Measurements from ENCODE around the gene NOTCH1. TPM values are rescaled to one million over a fixed set of nuclear protein-coding genes. Genes with fewer than 3 reads are reported as not detected.
A peak's percentile ranks its signal among the peaks of the same experiment; 100 is the strongest.
"Not testable (repeated sequence)": the region's sequence is repeated elsewhere in the genome, so short reads cannot be mapped to it uniquely, and the experiment has no call there.

NOTCH1 gene
- total RNA-seq, 1 experiment from 2014 or later: 53.4 TPM

DNA sequence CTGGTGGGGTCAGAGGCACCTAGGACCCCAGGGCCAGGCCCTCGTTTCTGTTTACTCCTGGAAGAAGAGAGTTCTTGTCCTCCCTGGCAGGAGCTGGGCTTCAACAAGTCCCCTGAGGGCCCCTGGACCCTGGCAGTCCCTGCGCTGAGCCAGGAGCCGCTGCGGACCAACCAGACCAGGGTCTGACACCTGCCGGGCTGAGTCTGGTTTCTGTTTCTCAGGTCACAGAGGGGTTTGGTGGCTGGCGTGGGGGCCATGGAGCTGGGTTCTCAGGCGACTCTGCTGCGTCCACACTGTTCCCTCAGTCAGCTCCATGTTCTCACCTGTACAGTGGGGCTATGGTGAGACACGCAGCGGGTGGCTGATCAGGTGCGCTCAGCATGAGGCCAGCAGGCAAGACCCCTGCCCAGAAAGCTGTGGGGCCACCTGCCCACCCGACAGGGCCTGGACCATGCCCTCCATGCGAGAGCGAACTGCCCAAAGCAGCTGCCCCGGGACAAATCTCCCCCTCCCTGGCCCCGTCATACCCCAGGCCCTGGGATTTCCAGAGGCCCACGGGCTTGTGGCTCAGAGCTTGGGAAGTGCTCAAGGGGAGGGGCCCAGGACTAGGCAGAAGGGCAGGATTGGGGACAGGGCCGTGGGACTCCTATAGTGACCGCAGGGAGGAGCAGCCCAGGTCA, 17.9 kb upstream of the NOTCH1 start:
- TF ChIP-seq, protein P1, sequence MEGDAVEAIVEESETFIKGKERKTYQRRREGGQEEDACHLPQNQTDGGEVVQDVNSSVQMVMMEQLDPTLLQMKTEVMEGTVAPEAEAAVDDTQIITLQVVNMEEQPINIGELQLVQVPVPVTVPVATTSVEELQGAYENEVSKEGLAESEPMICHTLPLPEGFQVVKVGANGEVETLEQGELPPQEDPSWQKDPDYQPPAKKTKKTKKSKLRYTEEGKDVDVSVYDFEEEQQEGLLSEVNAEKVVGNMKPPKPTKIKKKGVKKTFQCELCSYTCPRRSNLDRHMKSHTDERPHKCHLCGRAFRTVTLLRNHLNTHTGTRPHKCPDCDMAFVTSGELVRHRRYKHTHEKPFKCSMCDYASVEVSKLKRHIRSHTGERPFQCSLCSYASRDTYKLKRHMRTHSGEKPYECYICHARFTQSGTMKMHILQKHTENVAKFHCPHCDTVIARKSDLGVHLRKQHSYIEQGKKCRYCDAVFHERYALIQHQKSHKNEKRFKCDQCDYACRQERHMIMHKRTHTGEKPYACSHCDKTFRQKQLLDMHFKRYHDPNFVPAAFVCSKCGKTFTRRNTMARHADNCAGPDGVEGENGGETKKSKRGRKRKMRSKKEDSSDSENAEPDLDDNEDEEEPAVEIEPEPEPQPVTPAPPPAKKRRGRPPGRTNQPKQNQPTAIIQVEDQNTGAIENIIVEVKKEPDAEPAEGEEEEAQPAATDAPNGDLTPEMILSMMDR (IDR thresholded peaks at IDR 0.05; ENCODE audit: unreplicated experiment): no peak
- no peak overlapping the region for H3K27ac Mint-ChIP-seq (ENCODE audit: low read depth, unreplicated experiment)
- peaks cover 9% of the 10 kb centered on the region for H3K4me1 Mint-ChIP-seq (ENCODE audit: insufficient read depth, unreplicated experiment)
- H3K4me3 Mint-ChIP-seq (ENCODE audit: unreplicated experiment): no peak overlapping the region
- H3K36me3 Mint-ChIP-seq (ENCODE audit: insufficient read depth, unreplicated experiment): no peaks in the 10 kb centered on the region
- H3K27me3 Mint-ChIP-seq (ENCODE audit: insufficient read depth, unreplicated experiment): no peaks in the 10 kb centered on the region
- BruUV-seq (replicated peaks): no TSS peak
- POLR2A ChIA-PET: interaction anchor here (0.6 to 1.7 kb wide), 8 partner anchors 11 to 251 kb away, joined by 3 to 8 read pairs (median 4); partner anchors contain the start of gene NOTCH1
- DNase-seq (ENCODE audit: unreplicated experiment): no peak
- no peaks in the 10 kb centered on the region for H3K9me3 Mint-ChIP-seq (ENCODE audit: unreplicated experiment)
- intact Hi-C loops (cut with micrococcal nuclease): no loop called here
- CTCF ChIA-PET: interaction anchor here (0.7 to 1.1 kb wide), 3 partner anchors 47 to 60 kb away, joined by 4 read pairs; no protein-coding TSS in a partner anchor

DNA sequence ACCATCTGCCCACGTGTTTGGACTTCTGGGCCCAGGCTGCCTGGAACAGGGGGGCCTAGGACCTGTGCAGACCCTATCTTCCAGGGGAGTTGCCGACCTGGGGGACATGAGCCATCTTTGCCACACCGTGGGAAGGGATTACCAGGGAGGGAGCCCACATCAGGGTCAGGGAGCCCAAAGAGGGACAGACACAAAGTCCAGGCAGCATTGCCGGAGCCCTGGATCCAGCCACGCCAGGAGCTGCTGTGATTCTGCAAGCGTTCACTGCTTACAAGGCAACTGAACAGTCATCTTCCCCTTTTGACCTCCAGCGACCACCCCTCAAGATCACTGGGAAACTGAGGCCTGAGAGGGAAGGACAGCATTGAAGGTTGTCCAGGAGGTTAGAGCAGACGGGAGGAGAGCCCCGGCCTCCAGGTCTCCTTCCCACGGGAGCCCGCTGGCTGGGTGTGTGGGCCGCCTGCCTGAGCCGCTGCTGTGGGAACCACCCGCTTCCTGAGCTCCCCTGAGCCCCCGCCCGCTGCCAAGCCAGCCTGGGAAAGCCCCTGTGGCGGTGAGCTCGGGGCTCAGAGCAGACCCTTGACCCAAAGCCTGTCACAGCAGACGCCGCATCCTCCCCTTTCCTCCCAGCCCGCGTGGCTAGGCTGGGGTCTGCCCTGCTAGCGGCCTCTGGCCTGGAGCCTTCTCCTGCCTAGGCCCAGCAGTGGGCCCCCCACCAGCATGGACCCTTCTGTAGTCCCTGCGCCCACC, 17.1 kb upstream of the NOTCH1 start:
- ChIA-PET CTCF (interaction anchor here (0.6 kb wide), 1 partner anchor 62 kb away, joined by 3 read pairs; no protein-coding TSS in a partner anchor), POLR2A (interaction anchor here (1.2 to 1.5 kb wide), 2 partner anchors 11 to 18 kb away, joined by 3 to 7 read pairs; no protein-coding TSS in a partner anchor)
- Mint-ChIP-seq H3K27me3 (ENCODE audit: insufficient read depth, unreplicated experiment) (no peaks in the 10 kb centered on the region), H3K9me3 (ENCODE audit: unreplicated experiment) (no peaks in the 10 kb centered on the region), H3K27ac (ENCODE audit: low read depth, unreplicated experiment) (no peak overlapping the region), H3K36me3 (ENCODE audit: insufficient read depth, unreplicated experiment) (no peaks in the 10 kb centered on the region), H3K4me1 (ENCODE audit: insufficient read depth, unreplicated experiment) (peaks cover 13% of the 10 kb centered on the region), H3K4me3 (ENCODE audit: unreplicated experiment) (no peak overlapping the region)
- no peak for DNase-seq (ENCODE audit: unreplicated experiment)
- intact Hi-C loops (cut with micrococcal nuclease): no loop called here
- TF ChIP-seq, protein P1 (IDR thresholded peaks at IDR 0.05; ENCODE audit: unreplicated experiment): no peak
- no TSS peak for BruUV-seq (replicated peaks)

DNA sequence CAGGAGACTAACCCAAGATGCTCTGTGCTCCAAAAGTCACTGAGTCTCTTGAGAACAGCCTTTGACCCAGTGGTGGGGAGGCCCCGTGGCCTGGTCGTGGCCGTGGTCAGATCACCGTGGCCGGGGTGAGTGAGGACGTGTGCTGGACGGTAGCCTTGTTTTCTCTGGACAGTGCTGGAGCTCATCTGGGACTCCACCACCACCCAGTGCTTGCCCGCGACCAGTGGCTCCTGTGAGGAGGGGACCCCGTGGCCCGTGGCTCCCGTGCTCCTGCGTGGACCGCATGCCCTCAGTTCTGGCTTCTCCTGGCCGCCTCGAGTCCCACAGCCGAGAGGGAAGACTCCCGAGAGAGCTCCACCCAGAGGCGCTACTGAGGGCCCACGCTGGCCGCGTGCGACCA, 15.9 kb upstream of the NOTCH1 start:
- ChIA-PET CTCF (no interaction called here), POLR2A (interaction anchor here (0.6 to 0.8 kb wide), 3 partner anchors 14 to 34 kb away, joined by 3 read pairs; no protein-coding TSS in a partner anchor)
- intact Hi-C loops (cut with micrococcal nuclease): no loop called here
- Mint-ChIP-seq H3K4me3 (ENCODE audit: unreplicated experiment) (no peak overlapping the region), H3K4me1 (ENCODE audit: insufficient read depth, unreplicated experiment) (peaks cover 11% of the 10 kb centered on the region), H3K9me3 (ENCODE audit: unreplicated experiment) (no peaks in the 10 kb centered on the region), H3K36me3 (ENCODE audit: insufficient read depth, unreplicated experiment) (no peaks in the 10 kb centered on the region), H3K27ac (ENCODE audit: low read depth, unreplicated experiment) (no peak overlapping the region), H3K27me3 (ENCODE audit: insufficient read depth, unreplicated experiment) (no peaks in the 10 kb centered on the region)
- TF ChIP-seq, protein P1 (IDR thresholded peaks at IDR 0.05; ENCODE audit: unreplicated experiment): no peak
- BruUV-seq (replicated peaks): no TSS peak
- no peak for DNase-seq (ENCODE audit: unreplicated experiment)

DNA sequence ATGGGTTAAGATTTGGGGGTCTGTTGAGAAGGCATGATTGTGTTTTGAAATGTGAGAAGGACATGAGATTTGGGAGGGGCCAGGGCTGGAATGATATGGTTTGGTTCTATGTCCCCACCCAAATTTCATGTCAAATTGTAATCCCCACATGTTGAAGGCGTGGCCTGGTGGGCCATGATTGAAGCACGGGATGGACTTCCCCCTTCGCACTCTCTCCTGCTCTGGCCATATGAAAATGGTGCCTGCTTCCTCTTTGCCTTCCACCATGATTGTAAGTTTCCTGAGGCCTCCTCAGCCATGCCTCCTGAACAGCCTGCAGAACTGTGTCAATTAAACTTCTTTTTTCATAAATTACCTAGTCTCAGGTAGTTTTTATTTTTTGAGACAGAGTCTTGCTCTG, 14.7 kb upstream of the NOTCH1 start:
- Mint-ChIP-seq H3K4me1 (ENCODE audit: insufficient read depth, unreplicated experiment) (peaks cover 11% of the 10 kb centered on the region), H3K36me3 (ENCODE audit: insufficient read depth, unreplicated experiment) (no peaks in the 10 kb centered on the region), H3K27ac (ENCODE audit: low read depth, unreplicated experiment) (no peak overlapping the region), H3K4me3 (ENCODE audit: unreplicated experiment) (no peak overlapping the region), H3K9me3 (ENCODE audit: unreplicated experiment) (no peaks in the 10 kb centered on the region), H3K27me3 (ENCODE audit: insufficient read depth, unreplicated experiment) (no peaks in the 10 kb centered on the region)
- TF ChIP-seq, protein P1 (IDR thresholded peaks at IDR 0.05; ENCODE audit: unreplicated experiment): no peak
- intact Hi-C loops (cut with micrococcal nuclease): no loop called here
- ChIA-PET CTCF (no interaction called here), POLR2A (interaction anchor here (1.2 kb wide), 1 partner anchor 9 kb away, joined by 5 read pairs; no protein-coding TSS in a partner anchor)
- DNase-seq (ENCODE audit: unreplicated experiment): no peak
- BruUV-seq (replicated peaks): no TSS peak

DNA sequence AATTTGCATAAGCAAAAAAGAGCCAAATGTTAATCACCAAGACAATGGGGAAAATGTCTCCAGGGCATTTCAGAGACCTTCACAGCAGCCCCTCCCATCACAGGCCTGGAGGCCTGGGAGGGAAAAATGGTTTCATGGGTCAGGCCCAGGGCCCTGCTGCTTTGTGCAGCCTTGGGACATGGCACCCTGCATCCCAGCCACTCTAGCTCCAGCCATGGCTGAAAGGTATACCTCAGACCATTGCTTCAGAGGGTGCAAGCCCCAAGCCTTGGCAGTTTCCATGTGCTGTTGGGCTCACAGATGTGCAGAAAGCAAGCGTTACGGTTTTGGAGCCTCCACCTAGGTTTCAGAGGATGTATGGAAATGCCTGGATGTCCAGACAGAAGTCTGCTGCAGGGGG, 13.5 kb upstream of the NOTCH1 start:
- H3K4me3 Mint-ChIP-seq (ENCODE audit: unreplicated experiment); H3K27ac Mint-ChIP-seq (ENCODE audit: low read depth, unreplicated experiment); H3K27me3 Mint-ChIP-seq (ENCODE audit: insufficient read depth, unreplicated experiment); BruUV-seq (replicated peaks); DNase-seq (ENCODE audit: unreplicated experiment); H3K9me3 Mint-ChIP-seq (ENCODE audit: unreplicated experiment); intact Hi-C loops (cut with micrococcal nuclease); H3K36me3 Mint-ChIP-seq (ENCODE audit: insufficient read depth, unreplicated experiment): not testable (repeated sequence)
- ChIA-PET POLR2A (interaction anchor here (1.6 to 3.8 kb wide), 3 partner anchors 9 to 65 kb away, joined by 5 to 30 read pairs (median 26); partner anchors contain the start of gene NOTCH1), CTCF (interaction anchor here (0.7 kb wide), 1 partner anchor 191 kb away, joined by 4 read pairs; no protein-coding TSS in a partner anchor)
- H3K4me1 Mint-ChIP-seq (ENCODE audit: insufficient read depth, unreplicated experiment): peaks cover 11% of the 10 kb centered on the region

DNA sequence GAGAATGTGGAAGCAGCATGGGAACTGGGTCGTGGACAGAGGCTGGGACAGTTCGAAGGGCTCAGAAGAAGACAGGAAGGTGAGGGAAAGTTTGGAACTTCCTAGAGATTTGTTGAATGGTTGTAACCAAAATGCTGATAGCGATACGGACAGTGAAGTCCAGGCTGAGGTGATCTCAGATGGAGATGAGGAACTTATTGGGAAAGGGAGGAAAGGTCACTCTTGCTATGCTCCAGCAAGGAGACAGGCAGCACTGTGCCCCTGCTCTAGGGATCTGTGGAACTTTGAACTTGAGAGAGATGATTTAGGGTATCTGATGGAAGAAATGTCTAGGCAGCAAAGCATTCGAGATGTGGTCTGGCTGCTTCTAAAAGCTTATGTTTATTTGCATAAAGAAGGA, 13.0 kb upstream of the NOTCH1 start:
- intact Hi-C loops (cut with micrococcal nuclease); H3K27me3 Mint-ChIP-seq (ENCODE audit: insufficient read depth, unreplicated experiment); BruUV-seq (replicated peaks); H3K9me3 Mint-ChIP-seq (ENCODE audit: unreplicated experiment); H3K36me3 Mint-ChIP-seq (ENCODE audit: insufficient read depth, unreplicated experiment); DNase-seq (ENCODE audit: unreplicated experiment); H3K4me3 Mint-ChIP-seq (ENCODE audit: unreplicated experiment): not testable (repeated sequence)
- ChIA-PET POLR2A (interaction anchor here (1.3 to 3.8 kb wide), 5 partner anchors 9 to 65 kb away, joined by 4 to 30 read pairs (median 10); partner anchors contain the start of gene NOTCH1), CTCF (interaction anchor here (0.7 kb wide), 1 partner anchor 191 kb away, joined by 4 read pairs; no protein-coding TSS in a partner anchor)
- peak overlapping the region; percentile 2 for H3K27ac Mint-ChIP-seq (ENCODE audit: low read depth, unreplicated experiment)
- H3K4me1 Mint-ChIP-seq (ENCODE audit: insufficient read depth, unreplicated experiment): peaks cover 11% of the 10 kb centered on the region

Data from MCF 10A (cell line).